HG03565 (cell line): Measurements from ENCODE around the gene FGF18.

Source experiments
- ATAC-seq: cut with Tn5 transposase; IDR thresholded peaks from one replicate; pipeline ENCODE4 v1.9.1; 2021; ENCODE audit warnings: mild to moderate bottlenecking, moderate library complexity; ENCODE audit not compliant: unreplicated experiment

FGF18 gene

DNA sequence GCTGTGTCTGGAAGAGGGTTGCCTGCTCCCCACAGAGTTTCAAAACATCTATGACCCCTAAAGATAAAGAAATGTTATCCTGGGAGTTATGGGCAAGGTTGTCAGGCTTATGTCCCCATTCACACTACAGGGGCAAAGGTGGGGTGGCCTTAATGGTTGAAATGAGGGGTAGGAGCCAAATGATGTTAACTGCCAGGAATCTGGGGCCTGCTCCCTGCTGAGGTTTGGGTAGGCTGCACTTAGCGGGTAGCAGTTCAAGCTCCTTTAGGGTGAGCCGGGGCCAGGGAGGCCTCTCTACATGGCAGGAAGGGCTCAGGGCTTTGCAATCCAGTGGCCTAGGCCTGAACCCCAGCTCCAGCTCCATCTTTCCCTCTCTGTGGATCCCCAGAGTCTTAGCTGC is 3.0 kb downstream of the FGF18 start:
- ATAC-seq, result no peak

DNA sequence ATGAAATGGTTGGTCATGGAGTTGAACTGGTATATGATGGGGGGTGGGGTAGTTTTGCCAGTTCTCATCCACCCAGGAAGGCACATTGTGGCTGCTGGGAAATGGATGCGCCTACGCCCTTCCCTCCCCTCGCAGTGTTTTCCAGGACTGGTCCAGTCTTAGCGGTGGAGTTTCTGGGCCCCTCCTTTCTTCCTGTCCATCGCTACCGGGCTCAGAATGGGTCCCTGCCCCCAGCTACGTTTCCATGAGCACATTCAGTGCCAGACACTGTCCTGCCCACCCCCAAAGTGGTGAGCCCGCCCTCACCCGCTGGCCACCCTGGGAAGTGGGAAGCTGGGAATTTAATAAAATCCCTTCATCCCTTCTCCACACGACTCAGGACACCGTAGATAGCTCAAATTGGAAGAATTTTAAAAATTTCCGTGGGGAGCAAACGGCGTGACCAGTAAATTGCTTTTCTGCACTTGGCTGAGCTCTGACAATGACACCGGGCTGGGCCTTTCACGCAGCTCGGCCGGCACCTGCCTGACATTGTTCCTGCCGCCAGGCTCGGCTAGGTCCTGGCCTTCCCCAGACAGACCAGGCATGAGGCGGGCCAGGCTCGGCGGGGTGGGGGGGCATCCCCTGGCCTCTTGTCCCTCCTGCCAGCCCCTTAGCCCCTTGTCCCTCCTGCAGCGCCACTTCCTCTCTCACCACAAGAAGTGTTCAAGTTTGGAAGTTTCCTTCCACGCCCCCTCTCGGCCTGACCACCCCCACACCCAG is 3.6 kb downstream of the FGF18 start:
- ATAC-seq, result no peak

DNA sequence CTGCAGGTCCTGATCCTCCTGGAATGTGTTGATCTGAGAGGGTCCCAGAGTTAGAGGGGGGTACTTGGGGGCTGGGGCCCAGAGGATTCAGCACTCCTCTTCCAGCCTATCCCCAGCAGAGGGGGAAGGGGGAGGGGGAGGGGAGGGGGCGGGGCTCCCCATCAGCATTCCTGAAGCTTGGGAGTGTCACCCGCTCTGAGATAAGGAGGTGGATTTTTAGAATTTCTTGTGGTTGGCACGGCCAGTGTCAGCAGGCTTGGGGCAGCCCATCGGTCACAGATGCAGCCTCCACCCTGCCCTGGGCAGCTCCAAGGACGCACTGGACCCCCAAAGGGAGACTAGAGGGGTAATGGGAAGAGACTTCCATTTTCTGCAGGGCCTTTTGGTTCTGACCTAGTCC is 5.3 kb downstream of the FGF18 start:
- ATAC-seq, result no peak

DNA sequence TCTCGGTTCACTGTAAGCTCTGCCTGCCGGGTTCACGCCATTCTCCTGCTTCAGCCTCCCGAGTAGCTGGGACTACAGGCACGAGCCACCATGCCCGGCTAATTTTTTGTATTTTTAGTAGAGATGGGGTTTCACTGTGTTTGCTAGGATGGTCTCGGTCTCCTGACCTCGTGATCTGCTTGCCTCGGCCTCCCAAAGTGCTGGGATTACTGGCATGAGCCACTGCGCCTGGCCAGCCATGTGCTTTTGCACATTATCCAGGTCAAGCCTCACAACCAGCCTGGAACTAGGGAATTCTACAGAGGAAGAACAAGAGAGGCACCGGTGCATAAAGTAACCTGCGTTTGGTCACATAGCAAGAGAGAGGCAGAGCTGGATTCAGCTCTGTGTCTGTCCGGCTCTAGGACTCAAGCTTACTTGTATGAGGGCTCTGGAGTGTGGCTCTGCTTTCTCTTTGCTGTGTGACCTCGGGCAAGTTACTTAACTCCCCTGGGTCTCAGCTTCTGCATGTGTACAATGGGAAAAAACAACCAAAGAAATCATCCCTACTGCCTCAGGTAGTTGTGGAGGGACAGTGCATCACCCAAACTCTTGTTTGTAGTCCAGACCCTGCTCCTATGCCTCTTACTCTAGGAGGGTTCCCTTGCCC is 6.3 kb downstream of the FGF18 start:
- ATAC-seq, result no peak

DNA sequence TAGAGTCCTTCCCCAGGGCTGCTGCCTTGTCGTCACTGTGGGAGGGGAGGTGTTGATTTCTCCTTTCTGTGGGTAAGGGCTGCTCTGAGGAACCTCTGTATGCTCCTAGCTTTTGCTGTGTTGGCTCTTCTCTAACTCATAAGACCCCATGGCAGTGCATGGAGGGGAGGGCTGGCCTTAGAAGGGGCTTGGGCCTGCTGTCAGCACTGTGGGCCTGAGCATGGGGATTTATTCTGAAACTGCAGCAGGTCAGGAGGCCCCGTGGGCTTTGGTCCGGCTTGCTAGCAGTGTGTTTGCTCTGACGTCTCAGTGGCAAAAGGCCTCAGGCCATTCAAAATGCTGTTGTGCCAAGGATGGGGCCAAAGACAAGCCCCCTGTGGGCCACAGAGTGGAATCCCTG is 6.8 kb downstream of the FGF18 start:
- no peak for ATAC-seq

DNA sequence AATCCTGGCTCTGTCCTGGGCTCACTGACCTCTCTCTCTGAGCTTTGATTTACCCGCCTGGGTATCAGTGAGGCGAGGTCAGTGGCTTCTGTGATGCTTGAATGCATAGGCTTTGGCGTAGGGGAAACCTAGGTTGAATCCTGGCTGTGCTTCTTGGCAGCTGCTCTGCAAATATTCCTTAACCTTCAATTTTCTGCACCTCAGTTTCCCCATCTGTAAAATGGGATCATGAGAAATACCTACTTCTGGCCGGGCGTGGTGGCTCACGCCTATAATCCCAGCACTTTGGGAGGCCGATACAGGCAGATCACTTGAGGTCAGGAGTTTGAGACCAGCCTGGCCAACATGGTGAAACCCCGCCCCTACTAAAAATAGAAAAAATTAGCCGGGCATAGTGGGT is 7.2 kb downstream of the FGF18 start:
- no peak for ATAC-seq

DNA sequence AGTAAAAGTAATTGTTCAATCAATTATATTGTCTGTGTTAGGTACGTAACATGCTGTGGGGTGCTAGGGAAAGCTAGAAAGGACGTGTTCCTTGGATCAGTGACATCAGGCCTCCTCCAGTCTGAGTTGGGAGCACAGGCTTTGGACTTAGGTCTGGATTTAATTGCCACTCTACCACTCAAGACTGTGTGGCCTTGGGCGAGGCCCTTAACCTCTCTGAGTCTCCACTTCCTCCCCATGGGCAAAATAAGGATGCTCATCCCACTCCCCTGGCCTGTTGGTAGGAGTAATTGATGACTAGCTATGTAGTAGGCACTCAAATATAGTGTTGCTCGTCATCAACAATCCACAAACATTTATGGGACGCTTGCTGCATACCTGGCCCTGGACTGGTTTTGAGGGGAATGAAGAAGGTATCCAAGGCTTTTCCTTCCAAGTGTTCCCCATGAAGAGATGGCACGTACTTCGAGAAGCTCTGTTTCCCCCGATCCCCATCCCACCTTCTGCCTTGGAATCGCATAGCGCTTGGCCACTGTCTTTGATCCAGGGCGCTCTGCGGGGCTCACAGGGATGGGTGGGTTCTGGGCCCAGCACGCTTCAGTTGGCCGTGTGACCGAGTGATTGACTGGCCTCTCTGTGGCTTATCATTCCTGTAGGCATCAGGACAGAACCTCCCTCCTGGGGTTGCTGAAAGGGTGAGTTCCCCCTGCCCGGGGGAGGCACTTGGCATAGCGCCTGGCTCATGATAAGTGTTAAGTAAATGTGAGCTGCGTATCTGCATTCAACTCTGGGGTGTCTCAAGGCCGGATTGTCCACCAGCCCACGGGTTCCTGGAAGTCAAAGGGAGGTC is 8.1 kb downstream of the FGF18 start:
- ATAC-seq, result no peak

DNA sequence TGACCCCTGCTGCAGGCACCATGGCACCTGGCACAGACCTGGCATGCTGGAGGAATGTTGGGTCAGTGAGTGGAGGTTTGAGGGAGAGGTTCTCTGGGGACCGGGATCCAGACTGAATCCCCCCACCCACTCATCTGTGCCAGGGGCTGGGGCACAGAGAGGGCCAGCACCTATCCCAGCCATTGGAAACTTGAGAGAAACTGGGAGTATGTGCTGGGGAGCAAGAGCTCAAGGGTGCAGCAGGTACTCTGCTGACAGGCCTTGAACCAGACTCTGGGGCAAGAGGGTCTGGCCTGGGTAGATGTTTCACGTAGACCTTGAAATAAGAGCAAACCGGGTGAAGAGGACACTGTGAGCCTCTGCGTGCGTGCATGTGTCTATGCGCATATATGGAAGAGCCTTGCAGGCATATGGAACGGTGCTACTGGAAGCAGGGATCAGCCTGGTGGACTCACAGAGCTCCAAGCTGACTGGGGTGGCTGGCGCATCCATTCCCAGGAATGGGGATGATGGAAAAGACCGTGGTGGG is 8.8 kb downstream of the FGF18 start:
- no peak for ATAC-seq

DNA sequence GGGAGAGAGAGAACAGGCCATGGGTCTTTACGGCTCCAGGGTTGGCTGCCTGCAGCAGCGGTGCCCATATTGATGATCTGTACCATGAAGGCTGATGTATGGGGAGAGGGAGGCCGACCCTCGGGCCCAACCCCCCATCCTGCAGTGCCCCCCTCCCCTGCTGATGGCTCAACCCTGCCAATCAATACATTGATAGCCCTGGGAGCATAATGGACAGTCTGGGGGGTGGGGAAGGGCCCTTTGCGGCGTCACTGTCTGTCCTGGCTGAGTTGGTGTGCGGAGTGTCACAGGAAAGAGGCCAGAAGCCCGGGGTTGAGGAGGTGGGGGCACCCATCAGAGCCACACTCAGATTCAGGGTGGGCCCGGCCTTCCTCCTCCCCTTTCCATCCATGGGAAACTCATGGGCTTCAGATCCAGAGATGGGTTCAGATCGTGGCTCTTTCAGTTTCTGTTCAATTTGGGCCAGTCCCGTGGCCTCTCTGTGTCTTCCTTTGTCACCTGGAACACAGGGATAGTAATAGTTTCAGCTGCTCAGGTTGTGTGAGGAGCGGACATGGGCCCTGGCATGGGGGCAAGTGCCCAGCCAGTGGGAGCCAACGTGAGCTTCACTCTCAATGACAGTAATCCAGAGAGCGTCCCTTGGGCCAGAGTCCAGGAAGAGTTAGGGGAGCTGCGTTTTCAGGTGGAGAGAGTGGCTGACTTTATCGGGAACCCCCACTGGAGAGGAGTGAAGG is 9.5 kb downstream of the FGF18 start:
- ATAC-seq, result no peak

DNA sequence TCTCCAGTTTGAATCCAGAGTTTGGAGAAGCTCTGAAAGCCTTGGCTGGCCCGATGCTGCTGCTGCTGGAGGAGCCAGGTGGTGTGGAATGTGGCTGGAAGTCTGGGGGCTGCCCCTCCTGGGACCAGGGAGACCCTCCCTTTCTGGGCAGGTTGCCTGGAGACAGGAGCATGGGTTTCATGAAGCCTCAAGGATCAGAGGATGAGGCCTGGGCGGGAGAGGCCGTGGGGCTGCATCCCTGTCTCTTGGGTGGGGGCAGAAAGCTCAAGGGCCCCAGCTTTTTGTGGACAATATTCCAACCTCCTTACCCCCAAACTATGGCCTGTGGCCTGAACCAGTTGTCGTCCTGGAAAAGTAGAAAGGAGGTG is 10.1 kb downstream of the FGF18 start:
- no peak for ATAC-seq

DNA sequence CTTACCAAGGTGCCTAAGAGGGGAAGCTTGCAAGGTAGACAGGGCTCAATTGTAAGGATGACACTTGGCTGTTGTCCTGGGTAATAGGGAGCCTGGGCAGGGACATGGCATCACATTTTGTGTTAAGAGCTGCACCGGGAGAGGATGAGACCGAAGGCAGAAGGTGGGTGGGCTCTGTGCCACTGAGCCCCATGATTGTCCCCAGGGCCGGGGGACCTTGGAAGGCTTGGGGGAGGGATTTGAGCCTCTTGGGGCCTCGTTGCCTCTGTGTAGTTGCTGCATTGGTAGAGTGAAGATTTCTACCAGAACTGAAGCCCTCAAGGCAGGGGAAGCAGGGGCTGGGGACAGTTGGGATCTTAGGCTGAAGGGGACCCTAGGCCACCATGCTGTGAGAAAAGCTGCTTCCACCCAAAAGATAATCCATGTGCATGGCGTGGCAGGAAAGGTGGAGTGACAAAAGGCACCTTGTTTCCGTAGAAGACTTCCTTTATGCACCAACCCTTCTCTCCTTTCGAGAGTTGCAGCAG is 11.9 kb downstream of the FGF18 start:
- ATAC-seq, result no peak

DNA sequence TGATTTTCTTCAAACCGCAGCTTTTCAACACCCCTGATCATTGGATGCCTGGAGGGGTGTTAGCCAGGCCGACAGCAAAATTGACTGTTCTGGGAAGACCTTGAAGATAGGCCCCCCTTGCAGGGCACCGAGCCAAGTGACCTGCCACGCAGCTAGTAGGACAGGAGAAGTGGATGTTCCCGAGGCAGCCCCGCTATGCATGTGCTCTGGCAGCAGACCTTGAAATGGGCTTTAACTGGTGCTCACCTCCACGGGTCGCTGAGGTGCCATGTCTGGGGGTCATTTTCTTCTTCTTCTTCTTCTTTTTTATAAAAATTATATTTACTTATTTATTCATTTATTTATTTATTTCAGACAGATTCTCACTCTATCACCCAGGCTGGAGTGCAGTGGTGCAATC is 12.6 kb downstream of the FGF18 start:
- no peak for ATAC-seq

DNA sequence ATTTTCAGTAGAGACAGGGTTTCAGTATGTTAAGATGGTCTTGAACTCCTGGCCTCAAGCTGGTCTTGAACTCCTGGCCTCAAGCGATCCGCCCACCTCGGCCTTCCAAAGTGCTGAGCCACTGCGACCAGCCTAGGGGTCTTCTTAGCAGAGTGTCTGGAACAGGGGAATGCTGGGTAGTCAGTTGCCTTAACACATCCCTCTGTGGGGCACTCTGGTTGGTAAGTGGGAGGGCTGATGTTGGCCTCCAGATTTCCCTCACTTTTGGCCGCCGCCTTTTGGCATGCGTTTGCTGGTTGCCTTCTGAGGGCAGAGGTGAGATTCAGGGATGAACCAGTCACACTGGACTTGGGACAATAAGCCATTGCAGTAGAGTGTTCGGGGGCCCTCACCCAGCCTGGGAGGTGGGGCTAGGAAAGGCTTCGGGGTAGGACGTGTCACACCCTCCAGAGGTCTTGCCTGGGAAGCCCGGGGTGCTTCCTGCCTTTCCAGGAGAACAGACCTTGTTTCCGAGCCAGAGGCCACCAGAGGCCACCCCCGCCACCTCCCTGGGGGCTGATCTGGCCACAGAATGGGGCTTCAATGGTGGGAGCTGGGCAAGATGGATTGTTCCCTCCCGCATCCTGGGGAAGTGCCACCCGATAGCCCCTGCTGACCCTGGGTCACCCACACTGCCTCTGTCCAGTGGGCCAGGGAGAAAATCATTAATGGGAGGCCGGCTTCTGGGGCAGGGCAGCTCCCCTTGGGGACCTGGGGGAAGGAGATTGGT is 13.3 kb downstream of the FGF18 start:
- no peak for ATAC-seq

DNA sequence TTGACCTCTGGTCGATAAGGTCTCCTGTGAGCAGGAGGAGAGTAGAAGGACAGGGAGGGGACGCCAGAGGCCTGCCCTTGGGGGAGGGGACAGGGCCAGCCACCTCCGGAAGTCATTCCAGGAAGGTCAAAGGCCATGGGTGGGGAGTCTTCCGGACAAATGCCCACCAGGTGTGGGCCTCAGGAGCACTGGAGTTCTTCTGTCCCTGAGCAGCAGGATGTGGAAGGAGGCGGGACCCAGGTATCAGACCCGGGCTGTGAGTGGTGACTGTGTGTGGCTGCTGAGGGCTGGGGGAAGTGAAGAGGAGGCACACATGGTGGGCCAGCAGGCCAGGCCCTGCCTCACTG is 13.9 kb downstream of the FGF18 start:
- no peak for ATAC-seq

DNA sequence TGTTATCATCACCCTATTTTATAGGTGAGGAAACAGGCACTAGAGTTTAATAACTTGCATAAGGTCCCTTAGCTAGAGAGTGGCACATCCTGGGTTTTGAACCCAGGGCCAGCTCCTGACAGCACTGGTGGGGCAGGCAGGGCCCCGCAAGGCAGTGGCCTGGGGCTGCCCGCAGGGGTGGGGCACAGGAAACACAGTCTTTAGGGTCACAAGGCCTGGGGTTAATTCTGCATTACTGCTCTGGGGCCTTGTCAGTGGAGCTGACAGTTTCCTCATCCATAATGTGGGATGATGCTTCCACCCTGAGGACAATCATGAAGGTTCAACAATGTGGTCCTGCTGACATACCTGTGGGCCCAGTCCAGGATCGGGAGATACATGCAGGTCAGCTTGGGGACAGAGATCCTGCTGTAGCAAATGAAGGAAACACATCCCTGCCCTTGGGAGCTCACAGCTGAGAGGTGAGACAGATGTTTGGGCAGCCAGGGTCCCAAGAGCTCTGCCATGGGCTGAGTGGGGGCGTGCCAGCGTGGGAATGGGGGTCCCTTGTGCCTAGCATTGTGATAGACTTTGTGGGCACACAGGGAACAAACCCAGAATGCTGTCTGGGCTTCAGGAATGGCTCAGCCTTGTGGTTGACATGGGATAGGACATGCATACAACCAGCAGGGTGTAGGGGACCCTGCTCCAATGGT is 14.7 kb downstream of the FGF18 start:
- ATAC-seq, result no peak

DNA sequence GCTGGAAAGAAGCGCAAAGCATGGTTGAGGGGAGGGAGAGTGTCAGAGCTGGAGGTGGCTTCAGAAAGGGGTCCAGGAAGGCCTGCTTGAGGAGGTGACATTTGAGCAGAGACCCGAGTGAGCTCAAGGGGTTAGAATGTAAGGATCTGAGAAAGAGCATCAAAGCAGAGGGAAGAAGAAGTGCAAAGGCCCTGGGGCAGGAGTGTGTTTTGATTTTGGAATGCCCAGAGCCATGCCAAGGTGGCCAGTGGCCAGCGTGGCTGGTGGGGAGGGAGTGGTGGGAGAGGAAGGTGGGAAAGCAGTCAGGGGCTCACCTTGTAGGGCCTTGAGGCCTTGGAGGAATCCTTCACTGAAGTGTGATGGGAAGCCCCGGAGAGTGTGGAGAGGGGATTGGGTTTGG is 15.4 kb downstream of the FGF18 start:
- ATAC-seq, result no peak

DNA sequence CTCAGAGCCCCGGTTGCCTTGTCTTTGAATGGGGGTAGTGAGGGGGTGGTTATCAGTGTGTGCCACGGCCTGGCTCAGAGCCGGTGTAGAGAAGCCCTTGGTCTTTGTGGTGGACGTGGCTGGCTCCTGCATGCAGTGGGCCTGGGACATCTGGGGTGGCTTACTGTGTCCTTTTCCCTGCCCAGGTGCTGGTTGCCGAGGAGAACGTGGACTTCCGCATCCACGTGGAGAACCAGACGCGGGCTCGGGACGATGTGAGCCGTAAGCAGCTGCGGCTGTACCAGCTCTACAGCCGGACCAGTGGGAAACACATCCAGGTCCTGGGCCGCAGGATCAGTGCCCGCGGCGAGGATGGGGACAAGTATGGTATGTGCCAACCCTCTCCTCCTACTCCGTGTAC is 16.5 kb downstream of the FGF18 start:
- ATAC-seq, result no peak

DNA sequence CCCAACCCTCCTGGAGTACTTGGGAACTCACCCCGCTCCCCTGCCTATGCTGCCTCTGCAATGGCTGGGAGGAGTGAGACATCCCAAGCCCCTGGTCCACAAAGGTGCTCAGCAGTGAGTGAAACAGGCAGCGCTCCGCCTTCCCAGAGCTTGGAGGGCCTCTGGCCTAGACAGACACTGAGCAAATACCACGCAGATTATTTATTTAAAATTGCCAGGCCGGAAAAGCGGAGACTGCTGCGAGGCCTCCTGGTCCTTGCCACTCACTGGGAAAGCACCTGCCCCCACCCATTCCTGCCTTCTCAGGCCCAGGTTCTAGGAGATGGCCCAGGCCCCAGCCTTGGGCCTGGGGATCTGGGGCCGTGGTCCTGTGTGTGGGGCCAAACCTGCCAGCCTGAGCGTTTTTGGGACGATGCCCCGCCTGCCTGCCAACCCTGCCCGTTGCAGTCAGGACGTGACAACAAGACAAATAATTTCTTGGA is 17.4 kb downstream of the FGF18 start:
- no peak for ATAC-seq

DNA sequence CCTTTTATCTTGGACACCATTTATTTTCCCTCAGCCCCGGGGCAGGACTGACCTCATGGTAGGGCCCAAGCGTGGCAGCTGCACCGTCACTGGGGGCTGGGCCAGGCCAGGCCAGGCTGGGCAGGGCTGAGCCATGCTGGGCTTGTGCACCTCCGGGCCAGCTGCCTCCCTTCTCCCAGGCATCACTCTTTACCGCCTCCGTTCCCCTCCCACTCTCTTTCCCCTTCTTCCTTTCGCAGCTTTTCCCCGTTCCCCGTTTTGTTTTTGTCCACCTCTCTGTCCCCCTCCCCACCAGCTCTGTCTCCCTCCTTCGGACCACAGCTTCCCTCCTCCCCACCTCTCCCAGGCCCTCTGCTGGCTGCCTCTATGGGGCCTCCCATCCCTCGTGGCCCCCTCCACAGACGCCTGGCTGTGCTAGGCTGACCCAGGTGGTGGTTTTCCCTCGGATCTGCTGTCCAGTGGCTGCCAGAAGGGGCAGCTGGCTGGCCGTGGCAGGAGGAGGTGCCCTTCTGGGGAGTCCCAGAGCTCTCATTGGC is 17.9 kb downstream of the FGF18 start:
- ATAC-seq, result no peak
